Brain microvascular endothelial cell (primary cell): ENCODE measurements around the gene BCL2L2.
A peak's percentile ranks its signal among the peaks of the same experiment; 100 is the strongest.

Experiments used
- DNase-seq: peaks from one replicate; pipeline ENCODE4 v3.0.0-alpha.2; 2020
- H3K27ac ChIP-seq: fragments of 250-450 bp; sonication (Bioruptor Pico); 2 replicates; pipeline ENCODE4 v1.5.1; 2020; ENCODE audit warnings: mild to moderate bottlenecking, moderate library complexity
- H3K27me3 ChIP-seq: fragments of 250-450 bp; sonication (Bioruptor Pico); replicated peaks from 2 replicates; pipeline ENCODE4 v1.5.1; 2020; ENCODE audit warnings: mild to moderate bottlenecking
- H3K36me3 ChIP-seq: fragments of 250-450 bp; sonication (Bioruptor Pico); replicated peaks from 2 replicates; pipeline ENCODE4 v1.5.1; 2020; ENCODE audit warnings: mild to moderate bottlenecking
- H3K4me3 ChIP-seq: 2 replicates; pipeline ENCODE4 v1.5.1; 2011; ENCODE audit warnings: low read depth, mild to moderate bottlenecking, control low read depth, low read length, moderate library complexity
- in situ Hi-C: cut with HindIII; loops from 2 replicates; pipeline ENCODE4 v1.10.0; 2017; ENCODE audit warnings: low sequenced_read_pairs, low pct_ligation_motif_present
- TF ChIP-seq, protein P1 (sequence below): IDR thresholded peaks from 2 replicates; pipeline ENCODE4 v1.5.1; 2011; ENCODE audit warnings: low read depth, mild to moderate bottlenecking, moderate library complexity, low read length, control low read depth, inconsistent platforms; ENCODE audit errors: missing control alignments

BCL2L2 gene

DNA sequence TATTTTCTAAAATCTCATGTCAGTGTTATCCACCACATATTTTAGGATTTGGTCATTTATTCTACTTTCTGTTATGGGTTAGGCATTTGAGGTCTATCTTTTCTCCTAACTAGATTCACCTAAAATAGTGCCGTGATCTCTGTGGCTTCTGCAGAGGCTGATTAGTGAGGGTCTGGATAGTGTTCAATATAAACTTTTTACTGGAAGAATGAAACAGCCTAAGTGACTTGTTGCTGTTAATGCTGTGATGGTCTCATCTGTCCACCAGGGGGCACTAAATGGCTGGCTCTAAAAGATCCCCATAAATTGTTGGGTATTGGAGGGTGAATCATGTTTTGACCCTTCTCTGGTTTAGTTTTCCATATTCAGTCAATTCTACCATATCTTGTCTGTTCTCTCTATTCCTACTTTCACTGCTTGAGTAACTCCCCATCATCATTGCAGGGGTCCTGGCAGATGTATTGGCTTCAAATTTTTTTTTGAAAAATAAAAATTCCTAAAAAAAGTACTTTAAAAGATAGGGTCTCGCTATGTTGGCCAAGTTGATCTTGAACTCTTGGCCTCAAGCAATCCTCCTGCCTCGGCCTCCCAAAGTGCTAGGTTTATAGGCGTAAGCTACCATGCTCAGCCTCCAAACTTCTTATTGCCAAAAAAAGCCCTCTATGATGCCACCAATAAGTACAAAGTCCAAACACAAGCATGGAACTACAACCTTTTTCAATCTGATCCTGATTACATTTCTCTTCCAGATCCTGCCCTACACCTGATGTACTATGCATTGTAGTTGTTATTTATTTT lies 21.5 kb downstream of the BCL2L2 start:
- H3K27me3 ChIP-seq = no peaks in the 10 kb centered on the region
- in situ Hi-C loops = no loop called here
- no peak overlapping the region for H3K27ac ChIP-seq
- DNase-seq = peak; percentile 69
- TF ChIP-seq, protein P1, sequence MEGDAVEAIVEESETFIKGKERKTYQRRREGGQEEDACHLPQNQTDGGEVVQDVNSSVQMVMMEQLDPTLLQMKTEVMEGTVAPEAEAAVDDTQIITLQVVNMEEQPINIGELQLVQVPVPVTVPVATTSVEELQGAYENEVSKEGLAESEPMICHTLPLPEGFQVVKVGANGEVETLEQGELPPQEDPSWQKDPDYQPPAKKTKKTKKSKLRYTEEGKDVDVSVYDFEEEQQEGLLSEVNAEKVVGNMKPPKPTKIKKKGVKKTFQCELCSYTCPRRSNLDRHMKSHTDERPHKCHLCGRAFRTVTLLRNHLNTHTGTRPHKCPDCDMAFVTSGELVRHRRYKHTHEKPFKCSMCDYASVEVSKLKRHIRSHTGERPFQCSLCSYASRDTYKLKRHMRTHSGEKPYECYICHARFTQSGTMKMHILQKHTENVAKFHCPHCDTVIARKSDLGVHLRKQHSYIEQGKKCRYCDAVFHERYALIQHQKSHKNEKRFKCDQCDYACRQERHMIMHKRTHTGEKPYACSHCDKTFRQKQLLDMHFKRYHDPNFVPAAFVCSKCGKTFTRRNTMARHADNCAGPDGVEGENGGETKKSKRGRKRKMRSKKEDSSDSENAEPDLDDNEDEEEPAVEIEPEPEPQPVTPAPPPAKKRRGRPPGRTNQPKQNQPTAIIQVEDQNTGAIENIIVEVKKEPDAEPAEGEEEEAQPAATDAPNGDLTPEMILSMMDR = peak; percentile 86
- H3K4me3 ChIP-seq = no peak overlapping the region
- peaks cover 24% of the 10 kb centered on the region for H3K36me3 ChIP-seq

DNA sequence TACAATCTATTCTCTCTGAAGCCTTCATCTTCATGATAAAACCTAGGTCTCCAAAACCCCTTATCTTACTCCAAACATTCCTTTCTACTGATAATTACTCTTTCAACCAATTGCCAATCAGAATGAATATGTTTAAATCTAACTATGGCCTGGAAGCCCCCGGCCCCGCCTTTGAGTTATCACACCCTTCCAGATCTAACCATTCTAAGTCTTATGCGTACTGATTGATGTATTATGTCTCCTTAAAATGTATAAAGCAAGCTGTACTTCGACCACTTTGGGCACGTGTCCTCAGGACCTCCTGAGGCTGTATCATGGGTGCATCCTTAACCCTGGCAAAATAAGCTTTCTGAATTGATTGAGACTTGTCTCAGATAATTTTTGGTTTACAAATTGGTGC lies 29.0 kb downstream of the BCL2L2 start:
- no peak for DNase-seq
- no peak overlapping the region for H3K27ac ChIP-seq
- TF ChIP-seq, protein P1 = no peak
- H3K27me3 ChIP-seq = no peaks in the 10 kb centered on the region
- in situ Hi-C loops = no loop called here
- H3K36me3 ChIP-seq = no peaks in the 10 kb centered on the region
- H3K4me3 ChIP-seq = no peak overlapping the region

DNA sequence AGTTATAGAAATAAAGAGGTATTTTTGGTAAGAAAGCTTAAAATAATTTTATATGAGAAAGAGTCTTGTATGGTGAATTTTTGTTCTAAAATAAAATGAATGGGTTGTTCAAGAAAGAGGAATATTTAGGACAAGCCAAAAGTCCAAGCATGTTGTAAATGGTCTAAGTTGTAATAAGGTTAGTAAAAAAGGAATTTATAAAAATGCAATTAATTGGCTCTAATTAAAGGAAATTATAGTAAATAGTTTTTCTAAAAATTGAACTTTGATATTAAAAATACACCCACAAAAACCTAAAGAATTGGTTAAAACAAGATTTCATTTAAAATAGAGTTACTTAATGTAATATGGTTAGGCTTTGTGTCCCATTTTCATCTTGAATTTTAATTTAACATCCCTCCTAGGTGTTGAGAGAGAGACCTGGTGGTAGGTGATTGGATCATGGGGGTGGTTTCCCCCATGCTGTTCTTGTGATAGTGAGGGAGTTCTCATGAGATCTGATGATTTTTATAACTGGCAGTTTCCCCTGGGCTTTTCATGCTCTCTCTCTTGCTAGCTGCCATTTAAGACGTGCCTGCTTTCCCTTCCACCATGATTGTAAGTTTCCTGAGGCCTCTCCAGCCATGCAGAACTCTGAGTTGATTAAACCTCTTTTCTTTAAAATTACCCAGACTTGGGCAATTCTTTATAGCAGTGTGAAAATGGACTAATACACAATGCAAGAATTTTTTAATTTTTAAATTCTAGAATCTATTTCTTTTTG lies 33.1 kb downstream of the BCL2L2 start:
- H3K4me3 ChIP-seq = no peak overlapping the region
- no peaks in the 10 kb centered on the region for H3K27me3 ChIP-seq
- H3K36me3 ChIP-seq = no peaks in the 10 kb centered on the region
- TF ChIP-seq, protein P1 = no peak
- in situ Hi-C loops = no loop called here
- H3K27ac ChIP-seq = no peak overlapping the region
- no peak for DNase-seq

DNA sequence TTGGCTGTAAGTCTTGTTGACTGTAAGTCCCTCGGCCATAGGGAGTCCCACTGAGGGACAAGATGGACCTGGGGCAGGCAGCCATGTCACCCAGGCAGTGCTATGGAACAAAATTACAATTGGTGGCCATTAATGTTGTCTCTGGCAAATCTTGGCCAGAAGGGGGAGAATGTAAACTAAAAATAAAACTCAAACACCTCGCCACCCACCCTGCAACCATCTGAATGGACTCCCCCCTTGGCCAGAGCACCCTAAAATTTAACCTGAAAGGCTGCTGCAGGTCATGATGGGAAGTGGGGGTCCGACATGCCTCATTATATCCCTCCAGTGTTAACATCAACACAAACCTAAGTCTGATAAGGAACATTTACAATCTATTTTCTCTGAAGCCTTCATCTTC lies 37.8 kb downstream of the BCL2L2 start:
- TF ChIP-seq, protein P1 = peak; percentile 26
- DNase-seq = no peak
- in situ Hi-C loops = no loop called here

DNA sequence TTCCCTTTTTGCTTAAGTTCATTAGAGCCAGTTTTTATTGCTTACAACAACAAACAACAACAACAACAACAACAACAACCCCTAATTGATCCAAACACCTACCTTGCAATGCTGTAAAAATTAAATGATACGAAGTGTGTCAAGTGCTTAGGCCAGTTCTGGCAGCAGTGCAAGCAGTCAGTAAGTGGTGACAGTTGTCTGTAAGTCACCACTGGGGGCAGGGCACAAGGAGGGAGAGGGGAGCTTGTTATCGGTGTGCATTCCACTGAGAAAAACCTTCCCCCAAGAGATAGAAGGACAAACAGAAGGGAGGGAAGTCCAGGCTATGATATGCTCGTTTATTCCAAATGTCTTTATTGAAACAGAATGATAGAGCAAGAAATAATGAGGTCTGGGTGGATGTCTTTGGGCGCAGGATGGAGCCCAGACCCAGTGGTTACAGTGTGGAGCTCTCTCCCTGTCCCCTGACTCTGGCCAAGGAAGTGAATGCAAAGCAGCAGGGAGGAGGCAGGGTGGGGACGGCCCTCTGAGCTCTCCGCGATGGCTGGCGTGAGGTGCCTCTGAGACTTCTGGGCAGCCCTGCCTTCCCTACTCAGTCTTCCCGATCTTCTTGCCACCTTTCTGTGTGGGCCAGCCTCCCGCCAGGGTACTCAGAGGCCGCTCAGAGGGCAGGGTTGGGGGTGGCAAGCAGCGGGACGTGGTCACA lies 39.5 kb downstream of the BCL2L2 start:
- no peak overlapping the region for H3K4me3 ChIP-seq
- H3K27ac ChIP-seq = no peak overlapping the region
- TF ChIP-seq, protein P1 = no peak
- DNase-seq = no peak
- H3K27me3 ChIP-seq = no peaks in the 10 kb centered on the region
- in situ Hi-C loops = no loop called here
- H3K36me3 ChIP-seq = no peaks in the 10 kb centered on the region

More for the DNA sequence above, 37.8 kb downstream of the BCL2L2 start:
- Histone ChIP-seq H3K36me3 (no peaks in the 10 kb centered on the region), H3K27me3 (no peaks in the 10 kb centered on the region), H3K27ac (no peak overlapping the region), H3K4me3 (no peak overlapping the region)
